Measurements from ENCODE around the gene CINP.

CINP gene

GRCh38 chr14:102389246-102389645, 26.6 kb upstream of the CINP start:
- no peak overlapping the region for H2AFZ ChIP-seq (ENCODE audit: low read depth, low read length)
- H3K9ac ChIP-seq (ENCODE audit: low read length), result no peak overlapping the region
- no peak overlapping the region for H3K4me2 ChIP-seq (ENCODE audit: low read length)
- TF ChIP-seq CTCF (IDR thresholded peaks at IDR 0.05; ENCODE audit: low read depth, low read length) (no peak), EZH2phosphoT487 (IDR thresholded peaks at IDR 0.05; ENCODE audit: low read depth) (no peak)
- H3K79me2 ChIP-seq (ENCODE audit: low read length), result no peaks in the 10 kb centered on the region
- no peaks in the 10 kb centered on the region for H3K4me1 ChIP-seq (ENCODE audit: low read length)
- no peaks in the 10 kb centered on the region for H4K20me1 ChIP-seq (ENCODE audit: insufficient read depth, low read length)
- H3K9me3 ChIP-seq (ENCODE audit: insufficient read depth, low read length), result no peaks in the 10 kb centered on the region
- no peak overlapping the region for H3K27ac ChIP-seq (ENCODE audit: low read length)
- H3K4me3 ChIP-seq (ENCODE audit: low read length), result no peak overlapping the region
- H3K36me3 ChIP-seq (replicated peaks; ENCODE audit: low read depth, low read length), result no peaks in the 10 kb centered on the region
- no peaks in the 10 kb centered on the region for H3K27me3 ChIP-seq (ENCODE audit: low read depth, low read length)

- no peak overlapping the region for H3K9ac ChIP-seq (ENCODE audit: low read length)
- H3K4me3 ChIP-seq (ENCODE audit: low read length), result no peak overlapping the region
- no peaks in the 10 kb centered on the region for H3K36me3 ChIP-seq (replicated peaks; ENCODE audit: low read depth, low read length)
- no peak overlapping the region for H3K27ac ChIP-seq (ENCODE audit: low read length)
- H2AFZ ChIP-seq (ENCODE audit: low read depth, low read length), result no peak overlapping the region
- no peaks in the 10 kb centered on the region for H4K20me1 ChIP-seq (ENCODE audit: insufficient read depth, low read length)
- no peaks in the 10 kb centered on the region for H3K4me1 ChIP-seq (ENCODE audit: low read length)
- TF ChIP-seq CTCF (IDR thresholded peaks at IDR 0.05; ENCODE audit: low read depth, low read length) (no peak), EZH2phosphoT487 (IDR thresholded peaks at IDR 0.05; ENCODE audit: low read depth) (no peak)
- no peaks in the 10 kb centered on the region for H3K79me2 ChIP-seq (ENCODE audit: low read length)
- no peaks in the 10 kb centered on the region for H3K9me3 ChIP-seq (ENCODE audit: insufficient read depth, low read length)
- H3K27me3 ChIP-seq (ENCODE audit: low read depth, low read length), result no peaks in the 10 kb centered on the region
- no peak overlapping the region for H3K4me2 ChIP-seq (ENCODE audit: low read length)
These were observed 24.4 kb upstream of the CINP start for GRCh38 chr14:102387086-102387485.

GRCh38 chr14:102378830-102379229, 16.1 kb upstream of the CINP start:
- no peak overlapping the region for H3K9ac ChIP-seq (ENCODE audit: low read length)
- H4K20me1 ChIP-seq (ENCODE audit: insufficient read depth, low read length), result no peaks in the 10 kb centered on the region
- no peak for TF ChIP-seq CTCF (IDR thresholded peaks at IDR 0.05; ENCODE audit: low read depth, low read length)
- no peak for TF ChIP-seq EZH2phosphoT487 (IDR thresholded peaks at IDR 0.05; ENCODE audit: low read depth)
- no peaks in the 10 kb centered on the region for H3K4me1 ChIP-seq (ENCODE audit: low read length)
- no peaks in the 10 kb centered on the region for H3K27me3 ChIP-seq (ENCODE audit: low read depth, low read length)
- H3K4me3 ChIP-seq (ENCODE audit: low read length), result no peak overlapping the region
- no peaks in the 10 kb centered on the region for H3K79me2 ChIP-seq (ENCODE audit: low read length)
- no peaks in the 10 kb centered on the region for H3K9me3 ChIP-seq (ENCODE audit: insufficient read depth, low read length)
- no peak overlapping the region for H3K4me2 ChIP-seq (ENCODE audit: low read length)
- H3K36me3 ChIP-seq (replicated peaks; ENCODE audit: low read depth, low read length), result no peaks in the 10 kb centered on the region
- no peak overlapping the region for H2AFZ ChIP-seq (ENCODE audit: low read depth, low read length)
- H3K27ac ChIP-seq (ENCODE audit: low read length), result no peak overlapping the region

GRCh38 chr14:102377696-102378095, 15.0 kb upstream of the CINP start:
- Histone ChIP-seq H3K4me1 (ENCODE audit: low read length) (peaks cover 11% of the 10 kb centered on the region), H3K27ac (ENCODE audit: low read length) (no peak overlapping the region), H3K4me3 (ENCODE audit: low read length) (no peak overlapping the region), H4K20me1 (ENCODE audit: insufficient read depth, low read length) (no peaks in the 10 kb centered on the region), H3K36me3 (replicated peaks; ENCODE audit: low read depth, low read length) (no peaks in the 10 kb centered on the region), H2AFZ (ENCODE audit: low read depth, low read length) (no peak overlapping the region), H3K4me2 (ENCODE audit: low read length) (no peak overlapping the region), H3K9me3 (ENCODE audit: insufficient read depth, low read length) (no peaks in the 10 kb centered on the region), H3K79me2 (ENCODE audit: low read length) (no peaks in the 10 kb centered on the region), H3K9ac (ENCODE audit: low read length) (no peak overlapping the region), H3K27me3 (ENCODE audit: low read depth, low read length) (no peaks in the 10 kb centered on the region)
- no peak for TF ChIP-seq EZH2phosphoT487 (IDR thresholded peaks at IDR 0.05; ENCODE audit: low read depth)
- TF ChIP-seq CTCF (IDR thresholded peaks at IDR 0.05; ENCODE audit: low read depth, low read length), result no peak

All from OCI-LY3 (cell line).